ENCODE data around the gene HTT.

- TF ChIP-seq POLR2AphosphoS5 (IDR thresholded peaks at IDR 0.05) = no peak
- TF ChIP-seq, protein P1, sequence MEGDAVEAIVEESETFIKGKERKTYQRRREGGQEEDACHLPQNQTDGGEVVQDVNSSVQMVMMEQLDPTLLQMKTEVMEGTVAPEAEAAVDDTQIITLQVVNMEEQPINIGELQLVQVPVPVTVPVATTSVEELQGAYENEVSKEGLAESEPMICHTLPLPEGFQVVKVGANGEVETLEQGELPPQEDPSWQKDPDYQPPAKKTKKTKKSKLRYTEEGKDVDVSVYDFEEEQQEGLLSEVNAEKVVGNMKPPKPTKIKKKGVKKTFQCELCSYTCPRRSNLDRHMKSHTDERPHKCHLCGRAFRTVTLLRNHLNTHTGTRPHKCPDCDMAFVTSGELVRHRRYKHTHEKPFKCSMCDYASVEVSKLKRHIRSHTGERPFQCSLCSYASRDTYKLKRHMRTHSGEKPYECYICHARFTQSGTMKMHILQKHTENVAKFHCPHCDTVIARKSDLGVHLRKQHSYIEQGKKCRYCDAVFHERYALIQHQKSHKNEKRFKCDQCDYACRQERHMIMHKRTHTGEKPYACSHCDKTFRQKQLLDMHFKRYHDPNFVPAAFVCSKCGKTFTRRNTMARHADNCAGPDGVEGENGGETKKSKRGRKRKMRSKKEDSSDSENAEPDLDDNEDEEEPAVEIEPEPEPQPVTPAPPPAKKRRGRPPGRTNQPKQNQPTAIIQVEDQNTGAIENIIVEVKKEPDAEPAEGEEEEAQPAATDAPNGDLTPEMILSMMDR (IDR thresholded peaks at IDR 0.05) = no peak
- TF ChIP-seq EP300 (IDR thresholded peaks at IDR 0.05) = no peak
- no peak for TF ChIP-seq POLR2A (IDR thresholded peaks at IDR 0.05)
Observed at GRCh38 chr4:3026540-3026939, 47.9 kb upstream of the HTT start.

All from suprapubic skin (tissue), 4 donors.